ENCODE measurements around the gene CYP24A1.

Gene CYP24A1

GRCh38 chr20:54154439-54154838, 19.3 kb downstream of the CYP24A1 start:
- no peaks in the 10 kb centered on the region; the same call in 1 of the 2 replicates for H4K20me1 ChIP-seq (ENCODE audit: control insufficient read depth, insufficient read depth, low read depth, low read length)
- no peaks in the 10 kb centered on the region for H3K4me1 ChIP-seq (ENCODE audit: control insufficient read depth, low read length)
- no peaks in the 10 kb centered on the region for H3K36me3 ChIP-seq (ENCODE audit: control insufficient read depth, low read length)
- no peaks in the 10 kb centered on the region for H3K27me3 ChIP-seq (ENCODE audit: control insufficient read depth, low read length)
- no peaks in the 10 kb centered on the region for H3K79me2 ChIP-seq (ENCODE audit: control insufficient read depth, low read length)
- no peak overlapping the region for H3K4me2 ChIP-seq (ENCODE audit: low read length)
- H3K9me3 ChIP-seq (ENCODE audit: control insufficient read depth, insufficient read depth, low read length) = no peaks in the 10 kb centered on the region
- no peaks in the 10 kb centered on the region for H3F3A ChIP-seq (ENCODE audit: control insufficient read depth, insufficient read depth)
- H3K9me2 ChIP-seq (replicated peaks; ENCODE audit: control insufficient read depth, low read length) = no peaks in the 10 kb centered on the region
- H3K4me3 ChIP-seq (ENCODE audit: low read length) = no peak overlapping the region
- H3K27ac ChIP-seq (ENCODE audit: low read depth, low read length) = no peak overlapping the region
- no peak for TF ChIP-seq EZH2phosphoT487 (IDR thresholded peaks at IDR 0.05; ENCODE audit: borderline replicate concordance, low read length)

GRCh38 chr20:54153847-54154246, 19.9 kb downstream of the CYP24A1 start:
- no peaks in the 10 kb centered on the region; the same call in 1 of the 2 replicates for H4K20me1 ChIP-seq (ENCODE audit: control insufficient read depth, insufficient read depth, low read depth, low read length)
- no peak overlapping the region for H3K27ac ChIP-seq (ENCODE audit: low read depth, low read length)
- no peaks in the 10 kb centered on the region for H3K4me1 ChIP-seq (ENCODE audit: control insufficient read depth, low read length)
- no peaks in the 10 kb centered on the region for H3K9me2 ChIP-seq (replicated peaks; ENCODE audit: control insufficient read depth, low read length)
- H3K9me3 ChIP-seq (ENCODE audit: control insufficient read depth, insufficient read depth, low read length) = no peaks in the 10 kb centered on the region
- no peaks in the 10 kb centered on the region for H3K27me3 ChIP-seq (ENCODE audit: control insufficient read depth, low read length)
- H3K4me3 ChIP-seq (ENCODE audit: low read length) = no peak overlapping the region
- no peaks in the 10 kb centered on the region for H3K36me3 ChIP-seq (ENCODE audit: control insufficient read depth, low read length)
- no peaks in the 10 kb centered on the region for H3K79me2 ChIP-seq (ENCODE audit: control insufficient read depth, low read length)
- no peaks in the 10 kb centered on the region for H3F3A ChIP-seq (ENCODE audit: control insufficient read depth, insufficient read depth)
- no peak for TF ChIP-seq CTCF (IDR thresholded peaks at IDR 0.05; ENCODE audit: low read depth, low read length, poor library complexity, severe bottlenecking)
- no peak overlapping the region for H3K4me2 ChIP-seq (ENCODE audit: low read length)

GRCh38 chr20:54153041-54153327, 20.8 kb downstream of the CYP24A1 start:
- Histone ChIP-seq H4K20me1 (ENCODE audit: control insufficient read depth, insufficient read depth, low read depth, low read length) (no peaks in the 10 kb centered on the region; the same call in 1 of the 2 replicates), H3K4me2 (ENCODE audit: low read length) (no peak overlapping the region), H3K4me1 (ENCODE audit: control insufficient read depth, low read length) (no peaks in the 10 kb centered on the region), H3K27ac (ENCODE audit: low read depth, low read length) (no peak overlapping the region), H3K27me3 (ENCODE audit: control insufficient read depth, low read length) (no peaks in the 10 kb centered on the region), H3K9me2 (replicated peaks; ENCODE audit: control insufficient read depth, low read length) (no peaks in the 10 kb centered on the region), H3K79me2 (ENCODE audit: control insufficient read depth, low read length) (no peaks in the 10 kb centered on the region), H3K4me3 (ENCODE audit: low read length) (no peak overlapping the region), H3F3A (ENCODE audit: control insufficient read depth, insufficient read depth) (no peaks in the 10 kb centered on the region), H3K36me3 (ENCODE audit: control insufficient read depth, low read length) (no peaks in the 10 kb centered on the region), H3K9me3 (ENCODE audit: control insufficient read depth, insufficient read depth, low read length) (no peaks in the 10 kb centered on the region)
- TF ChIP-seq EZH2phosphoT487 (IDR thresholded peaks at IDR 0.05; ENCODE audit: borderline replicate concordance, low read length) = no peak
- TF ChIP-seq CTCF (IDR thresholded peaks at IDR 0.05; ENCODE audit: low read depth, low read length, poor library complexity, severe bottlenecking) = no peak

GRCh38 chr20:54152227-54153040, 21.4 kb downstream of the CYP24A1 start:
- Histone ChIP-seq H3K9me2 (replicated peaks; ENCODE audit: control insufficient read depth, low read length) (no peaks in the 10 kb centered on the region), H4K20me1 (ENCODE audit: control insufficient read depth, insufficient read depth, low read depth, low read length) (no peaks in the 10 kb centered on the region), H3K4me1 (ENCODE audit: control insufficient read depth, low read length) (no peaks in the 10 kb centered on the region), H3F3A (ENCODE audit: control insufficient read depth, insufficient read depth) (no peaks in the 10 kb centered on the region), H3K4me2 (ENCODE audit: low read length) (no peak overlapping the region), H3K9me3 (ENCODE audit: control insufficient read depth, insufficient read depth, low read length) (no peaks in the 10 kb centered on the region), H3K27ac (ENCODE audit: low read depth, low read length) (no peak overlapping the region), H3K79me2 (ENCODE audit: control insufficient read depth, low read length) (no peaks in the 10 kb centered on the region), H3K36me3 (ENCODE audit: control insufficient read depth, low read length) (no peaks in the 10 kb centered on the region), H3K27me3 (ENCODE audit: control insufficient read depth, low read length) (no peaks in the 10 kb centered on the region), H3K4me3 (ENCODE audit: low read length) (no peak overlapping the region)
- no peak for TF ChIP-seq EZH2phosphoT487 (IDR thresholded peaks at IDR 0.05; ENCODE audit: borderline replicate concordance, low read length)
- TF ChIP-seq CTCF (IDR thresholded peaks at IDR 0.05; ENCODE audit: low read depth, low read length, poor library complexity, severe bottlenecking) = no peak
